Stimulated activated CD4-positive, alpha-beta T cell treated with anti-CD3 and anti-CD28 coated beads, TNF-alpha, amount 100 ng/mL, for 1 hour (primary cell): ENCODE data around the gene AUTS2.

Experiments used
- DNase-seq, 3 donors: peaks; one replicate each; pipeline ENCODE4 v3.0.0-alpha.2; 2020; ENCODE audit warnings: low read depth in 3 of 3, low spot score in 1 of 3

Gene AUTS2

DNA sequence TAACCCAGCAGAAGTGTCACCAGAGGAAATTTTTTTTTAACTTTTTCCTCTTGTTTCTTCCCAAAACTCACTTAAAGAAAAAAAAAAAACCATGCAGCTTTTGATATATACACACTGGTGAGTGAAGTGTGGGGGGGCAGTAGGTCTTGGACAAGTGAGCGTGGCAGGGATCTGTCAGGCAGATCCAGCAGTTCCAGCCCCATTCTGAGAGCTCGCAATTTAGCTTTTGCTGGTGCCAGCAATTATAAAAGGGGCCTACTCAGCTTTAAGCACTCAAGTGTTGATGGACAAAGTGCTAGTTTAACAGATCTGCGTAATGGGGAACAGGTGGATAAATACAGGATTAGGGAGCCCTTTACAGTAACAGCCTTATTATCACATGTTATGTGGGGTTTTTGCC, 914.5 kb downstream of the AUTS2 start:
- no peak for DNase-seq

GRCh38 chr7:70520611-70521010, 922.3 kb downstream of the AUTS2 start:
- no peak for DNase-seq

GRCh38 chr7:70523249-70523988, 925.1 kb downstream of the AUTS2 start:
- DNase-seq = no peak

- DNase-seq = no peak
Measured at GRCh38 chr7:70523989-70524351, 925.7 kb downstream of the AUTS2 start.

- no peak for DNase-seq
Measured at GRCh38 chr7:70525991-70526390, 927.7 kb downstream of the AUTS2 start.

DNA sequence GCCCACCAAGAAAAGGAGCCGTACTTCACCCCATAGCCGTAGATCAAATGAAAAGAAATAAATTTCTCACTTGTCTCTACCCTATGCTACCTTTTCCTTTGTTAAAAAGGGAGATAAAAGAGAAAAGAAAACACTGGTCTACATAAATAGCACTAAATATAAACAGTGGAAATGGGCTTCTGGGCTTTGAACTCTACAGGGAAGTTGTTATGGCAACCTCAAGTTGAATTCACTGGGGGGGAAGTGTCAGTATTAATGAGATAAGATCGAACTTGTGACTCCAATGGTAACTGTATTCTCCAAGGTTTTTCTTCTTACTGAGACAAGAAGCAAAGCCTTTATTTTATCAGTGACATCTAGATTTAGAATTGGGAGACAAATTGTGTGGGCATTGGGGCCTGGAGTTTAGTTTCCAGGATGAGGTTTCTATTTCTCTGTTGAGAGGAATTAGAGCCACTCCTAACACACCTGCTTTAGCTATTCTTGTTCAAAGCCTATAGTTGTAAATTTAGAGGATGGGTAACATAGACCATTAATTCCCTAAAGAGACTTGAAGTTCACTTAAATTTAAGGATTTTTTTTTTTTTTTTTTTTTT, 929.3 kb downstream of the AUTS2 start:
- DNase-seq = no peak

- DNase-seq = no peak
Measured at GRCh38 chr7:70529436-70529835, 931.2 kb downstream of the AUTS2 start.

GRCh38 chr7:70529914-70530585, 931.8 kb downstream of the AUTS2 start:
- DNase-seq = no peak

- no peak for DNase-seq
Measured at GRCh38 chr7:70533614-70534013, 935.3 kb downstream of the AUTS2 start.

DNA sequence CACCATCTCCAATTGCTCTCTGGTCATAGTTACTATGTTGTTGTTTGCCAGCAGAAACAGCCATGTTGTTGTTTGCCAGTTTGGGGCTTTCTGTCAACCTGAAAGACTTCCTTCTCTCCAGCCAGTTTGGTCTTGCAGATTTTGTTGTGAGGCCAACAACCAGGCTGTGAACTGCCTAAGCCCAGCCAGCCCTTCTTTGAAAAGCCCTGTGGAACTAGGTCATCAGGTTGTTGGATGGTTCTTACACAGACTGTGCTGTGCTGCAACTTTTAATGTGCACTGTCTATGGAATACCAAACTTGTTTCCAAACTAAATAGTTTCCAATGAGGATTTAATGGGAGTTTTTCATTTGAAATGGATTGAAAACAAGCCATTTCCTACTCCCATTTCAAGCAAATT, 940.9 kb downstream of the AUTS2 start:
- no peak for DNase-seq

DNA sequence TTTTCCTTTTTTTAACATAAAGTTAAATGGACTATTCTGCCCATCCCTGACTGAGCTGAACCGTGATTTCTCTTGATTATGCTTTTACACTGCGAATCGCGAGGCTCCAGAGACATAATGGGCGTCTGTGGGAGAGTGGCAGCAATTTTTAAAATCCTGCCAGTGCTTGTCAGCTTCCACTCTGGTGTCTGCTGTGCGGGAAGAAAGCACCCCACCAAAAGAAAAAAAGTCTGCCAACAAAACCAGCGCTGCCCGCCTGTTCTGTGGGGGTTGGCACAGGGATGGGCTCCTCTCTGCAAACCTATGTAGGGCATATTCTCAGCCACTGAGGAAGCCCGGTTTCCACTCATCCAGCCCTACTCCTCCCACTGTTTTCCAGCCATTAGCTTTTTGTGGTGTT, 941.3 kb downstream of the AUTS2 start:
- no peak for DNase-seq

- DNase-seq = no peak
Measured at GRCh38 chr7:70540641-70541040, 942.4 kb downstream of the AUTS2 start.

DNA sequence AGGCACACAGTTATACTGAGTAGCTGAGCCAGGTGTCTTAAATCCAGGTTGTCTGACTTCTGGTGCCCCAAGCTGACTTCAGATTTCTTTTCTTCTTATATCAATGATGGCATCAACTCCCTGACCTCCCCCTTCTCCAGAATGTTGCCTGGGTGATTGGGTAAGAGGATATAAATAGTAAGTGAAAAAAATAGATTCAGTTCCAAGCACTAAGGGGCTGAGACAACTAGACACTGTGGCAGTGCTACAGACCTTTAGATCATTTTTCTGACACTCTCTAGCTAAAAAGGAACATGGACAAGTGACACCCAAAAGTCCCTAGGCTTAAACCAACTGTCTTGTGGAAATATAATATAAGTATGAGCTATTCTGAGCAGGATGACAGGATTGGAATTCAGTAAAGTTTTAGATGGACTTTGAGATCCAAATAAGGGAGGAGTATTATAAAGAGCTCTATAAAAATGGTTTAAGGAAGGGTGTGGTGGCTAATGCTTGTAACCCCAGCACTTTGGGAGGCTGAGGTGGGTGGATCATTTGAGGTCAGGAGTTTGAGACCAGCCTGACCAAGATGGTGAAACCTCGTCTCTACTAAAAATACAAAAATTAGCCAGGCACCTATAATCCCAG, 944.6 kb downstream of the AUTS2 start:
- no peak for DNase-seq

DNA sequence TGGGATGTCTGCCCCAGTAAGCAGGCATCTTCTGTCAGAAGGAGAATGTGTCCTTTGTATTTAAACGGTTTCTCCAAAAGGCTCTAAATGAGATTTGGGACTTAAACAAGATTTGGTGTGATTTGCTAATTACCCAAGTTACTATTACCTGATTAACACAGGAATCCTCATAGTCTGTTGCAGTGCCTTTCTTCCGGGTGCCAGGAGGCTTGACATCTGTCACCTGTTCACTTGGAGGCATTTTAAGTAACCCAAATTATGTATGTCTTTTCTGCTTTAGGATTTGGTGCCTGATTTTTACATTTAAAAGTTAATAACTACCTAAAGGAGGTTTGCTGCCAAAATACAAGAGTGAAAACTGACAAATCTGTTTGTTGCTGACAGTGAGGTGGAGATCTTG, 945.7 kb downstream of the AUTS2 start:
- no peak for DNase-seq

- no peak for DNase-seq
Measured at GRCh38 chr7:70545214-70545613, 946.9 kb downstream of the AUTS2 start.

DNA sequence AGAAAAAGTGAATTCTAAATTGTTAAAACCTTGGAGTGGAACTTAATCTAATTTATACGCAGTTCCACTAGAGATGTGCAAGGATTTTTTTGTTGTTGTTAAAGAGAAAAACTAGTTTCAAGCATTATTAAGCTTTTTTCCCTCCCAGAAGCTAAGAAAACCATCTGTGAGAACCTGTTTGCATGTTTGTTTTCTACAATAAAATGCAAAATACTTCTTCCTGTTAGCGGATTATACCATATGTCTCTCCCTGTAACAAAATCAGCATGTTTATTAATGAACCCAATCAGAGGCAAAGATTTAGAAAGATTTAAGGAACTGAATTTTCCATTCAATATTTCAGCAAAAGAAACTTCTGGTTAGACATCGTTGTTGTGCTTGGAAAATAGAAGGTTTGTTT, 953.9 kb downstream of the AUTS2 start:
- DNase-seq = no peak

DNA sequence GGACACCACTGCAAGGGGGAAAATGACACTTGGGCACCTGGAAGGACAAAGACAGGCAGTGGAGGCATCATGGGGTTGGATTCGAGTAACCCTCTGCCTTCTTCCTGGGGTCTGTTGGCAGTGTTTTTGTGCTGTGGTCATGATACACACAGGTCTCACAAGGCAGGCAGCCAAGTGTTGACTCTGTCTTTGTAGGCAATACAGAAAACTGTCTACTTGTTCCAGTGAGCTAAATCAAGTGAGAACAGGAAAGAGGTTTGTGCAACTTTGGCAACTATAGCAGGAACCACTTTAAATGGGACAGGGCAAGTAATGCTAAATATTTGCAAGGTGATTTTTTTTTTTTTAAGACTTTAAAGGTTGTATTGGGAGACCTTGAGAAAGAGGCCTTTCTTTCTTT, 955.1 kb downstream of the AUTS2 start:
- DNase-seq = no peak

- DNase-seq = no peak
Measured at GRCh38 chr7:70554646-70555045, 956.4 kb downstream of the AUTS2 start.

GRCh38 chr7:70556761-70557160, 958.5 kb downstream of the AUTS2 start:
- DNase-seq = no peak

- DNase-seq = no peak
Measured at GRCh38 chr7:70557338-70557737, 959.1 kb downstream of the AUTS2 start.

GRCh38 chr7:70559815-70560214, 961.5 kb downstream of the AUTS2 start:
- DNase-seq = no peak

DNA sequence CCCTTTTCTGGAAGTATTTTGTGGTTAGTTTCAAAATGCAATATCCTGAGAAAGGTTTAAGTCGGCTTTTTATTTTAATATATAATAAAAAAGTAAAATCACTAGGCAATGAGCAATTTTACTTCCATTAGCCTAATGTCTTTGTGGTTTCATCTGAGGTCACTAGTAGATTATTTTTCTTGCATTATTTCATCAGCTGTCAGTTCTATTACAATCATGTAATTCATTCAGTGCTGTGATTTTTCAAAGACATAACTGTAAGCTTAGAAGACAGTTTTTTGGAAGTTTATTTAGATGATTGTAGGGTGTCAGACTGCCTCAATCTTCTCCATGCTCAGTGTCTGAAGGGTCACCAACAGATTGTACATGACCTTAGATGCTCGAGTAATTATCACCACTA, 965.7 kb downstream of the AUTS2 start:
- DNase-seq = no peak
